ENCODE results near the gene UHRF1.
"Not testable (repeated sequence)": the region's sequence is repeated elsewhere in the genome, so short reads cannot be mapped to it uniquely, and the experiment has no call there.

Gene UHRF1

GRCh38 chr19:4909156-4909896 lies at the start of gene UHRF1:
Gene UHRF1 (plus strand): TSS chr19:4909501. CDS start chr19:4910886, 1,385 bp downstream.
- peak; percentile 11 to 16 for ATAC-seq

GRCh38 chr19:4859697-4860096 lies 49.6 kb upstream of the UHRF1 start:
- ATAC-seq, result no peak

- no peak for ATAC-seq
These were observed 48.2 kb upstream of the UHRF1 start for GRCh38 chr19:4861147-4861546.

GRCh38 chr19:4866595-4867424 lies 42.5 kb upstream of the UHRF1 start:
- ATAC-seq, result no peak

GRCh38 chr19:4867534-4868285 lies 41.6 kb upstream of the UHRF1 start, which contains the start of gene PLIN3:
Gene PLIN3 (minus strand): TSS chr19:4867667. CDS start chr19:4861394, 6,273 bp downstream.
- peak; percentile 92 to 94 for ATAC-seq

GRCh38 chr19:4868286-4868834 lies 40.9 kb upstream of the UHRF1 start:
- ATAC-seq, result no peak

GRCh38 chr19:4870025-4870700 lies 39.1 kb upstream of the UHRF1 start:
- ATAC-seq, result peak; percentile 18 to 23

GRCh38 chr19:4871711-4872110 lies 37.6 kb upstream of the UHRF1 start:
- no peak for ATAC-seq

GRCh38 chr19:4873930-4874329 lies 35.4 kb upstream of the UHRF1 start:
- no peak for ATAC-seq

- ATAC-seq, result no peak
These were observed 31.4 kb upstream of the UHRF1 start for GRCh38 chr19:4877753-4878490.

GRCh38 chr19:4878491-4878968 lies 30.8 kb upstream of the UHRF1 start:
- ATAC-seq, result no peak

- ATAC-seq, result no peak
These were observed 30.3 kb upstream of the UHRF1 start for GRCh38 chr19:4879041-4879440.

- ATAC-seq, result not testable (repeated sequence)
These were observed 26.4 kb upstream of the UHRF1 start for GRCh38 chr19:4882874-4883273.

- not testable (repeated sequence) for ATAC-seq
These were observed 24.3 kb upstream of the UHRF1 start for GRCh38 chr19:4884993-4885392.

GRCh38 chr19:4887803-4888202 lies 21.5 kb upstream of the UHRF1 start:
- not testable (repeated sequence) for ATAC-seq

GRCh38 chr19:4889034-4889815 lies 20.1 kb upstream of the UHRF1 start:
- ATAC-seq, result no peak

GRCh38 chr19:4891066-4891465 lies 18.2 kb upstream of the UHRF1 start:
- ATAC-seq, result no peak

GRCh38 chr19:4892962-4893361 lies 16.3 kb upstream of the UHRF1 start:
- not testable (repeated sequence) for ATAC-seq

- ATAC-seq, result no peak
These were observed 12.9 kb upstream of the UHRF1 start for GRCh38 chr19:4896372-4896771.

GRCh38 chr19:4897146-4897545 lies 12.2 kb upstream of the UHRF1 start:
- ATAC-seq, result no peak

Data from activated CD4-positive, CD25-positive, alpha-beta regulatory T cell treated with anti-CD3 and anti-CD28 coated beads, Interleukin-2, amount 50 U/mL, for 24 hours (primary cell).